IMR-90 (cell line): ENCODE data around the gene COL5A1. TPM values are rescaled to one million over a fixed set of nuclear protein-coding genes. Genes with fewer than 3 reads are reported as not detected.

Source experiments
- ATAC-seq: fragments of 200-7000 bp; cut with Tn5 transposase; 2 replicates; pipeline ENCODE4 v1.9.1; 2020; ENCODE audit warnings: low read depth, mild to moderate bottlenecking, moderate library complexity
- BruUV-seq: library from RNA; stranded (reverse); fragments of 400-500 nt; replicated peaks from 2 replicates; lab custom pipeline; 2021; lab: Mats Ljungman, UMichigan
- CTCF ChIA-PET: fragments of 300-600 bp; formaldehyde crosslinking; extraction: SDS; loops from one replicate; lab custom pipeline; 2021; ENCODE audit warnings: antibody characterized with exemption; lab: Yijun Ruan, JAX
- POLR2A ChIA-PET: fragments of 300-600 bp; sonication (Branson Sonifier 250); formaldehyde crosslinking; loops from one replicate; lab custom pipeline; 2022; ENCODE audit warnings: antibody characterized with exemption; ENCODE audit not compliant: unreplicated experiment; lab: Charles Lee
- DNase-seq: peaks from one replicate; pipeline ENCODE4 v3.0.0; 2013
- H2AFZ ChIP-seq: replicated peaks from 2 replicates; pipeline ENCODE3; 2013; ENCODE audit warnings: low read length, mild to moderate bottlenecking; ENCODE audit not compliant: poor library complexity
- H2AK5ac ChIP-seq: 2 replicates; pipeline ENCODE4 v1.6.1; 2013; ENCODE audit warnings: low read depth, low read length, inconsistent platforms
- H2AK9ac ChIP-seq: replicated peaks from 2 replicates; pipeline ENCODE3; 2013; ENCODE audit warnings: mild to moderate bottlenecking, low read depth, low read length, moderate library complexity; ENCODE audit not compliant: poor library complexity
- H2BK120ac ChIP-seq: 2 replicates; pipeline ENCODE4 v1.6.1; 2013; ENCODE audit warnings: low read depth, low read length, inconsistent platforms
- H2BK15ac ChIP-seq: 3 replicates; pipeline ENCODE4 v1.6.1; 2013; ENCODE audit warnings: low read depth, low read length, inconsistent platforms
- H2BK20ac ChIP-seq: 2 replicates; pipeline ENCODE4 v1.6.1; 2013; ENCODE audit warnings: low read depth, mild to moderate bottlenecking, inconsistent platforms, low read length, moderate library complexity
- H2BK5ac ChIP-seq: 2 replicates; pipeline ENCODE4 v1.6.1; 2013; ENCODE audit warnings: mild to moderate bottlenecking, low read depth, low read length, inconsistent platforms; ENCODE audit not compliant: poor library complexity, severe bottlenecking
- H3K14ac ChIP-seq: replicated peaks from 2 replicates; pipeline ENCODE4 v1.6.1; 2013; ENCODE audit warnings: low read depth, low read length, inconsistent platforms
- H3K18ac ChIP-seq: 2 replicates; pipeline ENCODE4 v1.6.1; 2013; ENCODE audit warnings: low read depth, low read length, control low read depth
- H3K23ac ChIP-seq: 2 replicates; pipeline ENCODE4 v1.6.1; 2013; ENCODE audit warnings: low read depth, low read length, inconsistent platforms
- H3K27ac ChIP-seq: 2 replicates; pipeline ENCODE4 v1.5.1; 2013; ENCODE audit warnings: mild to moderate bottlenecking, control low read depth, low read length; ENCODE audit not compliant: insufficient read depth
- H3K27me3 ChIP-seq: 2 replicates; pipeline ENCODE4 v1.6.1; 2013; ENCODE audit warnings: low read length; ENCODE audit not compliant: control insufficient read depth, insufficient read depth
- H3K36me3 ChIP-seq: 2 replicates; pipeline ENCODE4 v1.6.1; 2013; ENCODE audit warnings: low read length, mixed read lengths; ENCODE audit not compliant: control insufficient read depth, insufficient read depth
- H3K4ac ChIP-seq: 2 replicates; pipeline ENCODE4 v1.6.1; 2013; ENCODE audit warnings: low read depth, low read length, inconsistent platforms
- H3K4me1 ChIP-seq: 2 replicates; pipeline ENCODE4 v1.6.1; 2013; ENCODE audit warnings: low read length, mixed read lengths; ENCODE audit not compliant: control insufficient read depth, insufficient read depth
- H3K4me2 ChIP-seq: 2 replicates; pipeline ENCODE4 v1.6.1; 2013; ENCODE audit warnings: low read depth, mild to moderate bottlenecking, control low read depth, low read length, moderate library complexity
- H3K4me3 ChIP-seq: 2 replicates; pipeline ENCODE4 v1.5.1; 2013; ENCODE audit warnings: low read depth, mild to moderate bottlenecking, control low read depth, low read length, moderate library complexity; ENCODE audit not compliant: insufficient read depth
- H3K56ac ChIP-seq: 2 replicates; pipeline ENCODE4 v1.6.1; 2013; ENCODE audit warnings: low read length, inconsistent platforms; ENCODE audit not compliant: insufficient read depth; ENCODE audit errors: extremely low read depth
- H3K79me1 ChIP-seq, 2 experiments: 2 replicates each; pipeline ENCODE4 v1.6.1; 2013; ENCODE audit warnings: low read length in 2 of 2, inconsistent platforms in 1 of 2, low read depth in 1 of 2
- H3K9ac ChIP-seq: 2 replicates; pipeline ENCODE4 v1.6.1; 2013; ENCODE audit warnings: low read depth, low read length, control low read depth
- H3K9me1 ChIP-seq: 2 replicates; pipeline ENCODE4 v1.6.1; 2013; ENCODE audit warnings: low read length, inconsistent platforms; ENCODE audit not compliant: insufficient read depth
- H3K9me3 ChIP-seq: 2 replicates; pipeline ENCODE4 v1.6.1; 2013; ENCODE audit warnings: low read length; ENCODE audit not compliant: control insufficient read depth, insufficient read depth
- H4K20me1 ChIP-seq: 2 replicates; pipeline ENCODE4 v1.6.1; 2013; ENCODE audit warnings: low read length, inconsistent platforms; ENCODE audit not compliant: insufficient read depth
- H4K5ac ChIP-seq: 2 replicates; pipeline ENCODE4 v1.6.1; 2013; ENCODE audit warnings: mild to moderate bottlenecking, low read depth, low read length, control low read depth
- H4K8ac ChIP-seq, 2 experiments: 2 replicates each; pipeline ENCODE4 v1.6.1; 2013; ENCODE audit warnings: low read depth in 2 of 2, low read length in 2 of 2, control low read depth in 1 of 2, inconsistent platforms in 1 of 2
- H4K91ac ChIP-seq: 2 replicates; pipeline ENCODE4 v1.6.1; 2013; ENCODE audit warnings: low read depth, low read length, inconsistent platforms; ENCODE audit not compliant: insufficient read depth
- BHLHE40 ChIP-seq: fragments of 150-350 bp; IDR thresholded peaks from 2 replicates; pipeline ENCODE4 v1.6.1; 2016; ENCODE audit warnings: mild to moderate bottlenecking, low read depth, low read length
- CEBPB ChIP-seq: IDR thresholded peaks from 2 replicates; pipeline ENCODE4 v1.6.1; 2012; ENCODE audit warnings: low read depth, low read length, improper control_type of control experiment
- CHD1 ChIP-seq: IDR thresholded peaks from 2 replicates; pipeline ENCODE4 v1.6.1; 2012; ENCODE audit warnings: low read depth, low read length, improper control_type of control experiment
- FOS ChIP-seq: fragments of 150-350 bp; IDR thresholded peaks from 2 replicates; pipeline ENCODE4 v1.6.1; 2016; ENCODE audit warnings: low read depth, low read length
- MAFK ChIP-seq: IDR thresholded peaks from 2 replicates; pipeline ENCODE4 v1.6.1; 2012; ENCODE audit warnings: low read depth, low read length, improper control_type of control experiment
- MAZ ChIP-seq: IDR thresholded peaks from 2 replicates; pipeline ENCODE4 v1.6.1; 2012; ENCODE audit warnings: low read depth, mild to moderate bottlenecking, low read length, improper control_type of control experiment, moderate library complexity, borderline replicate concordance
- MXI1 ChIP-seq: IDR thresholded peaks from 2 replicates; pipeline ENCODE4 v1.6.1; 2012; ENCODE audit warnings: low read depth, mild to moderate bottlenecking, low read length, moderate library complexity, borderline replicate concordance
- NFE2L2 ChIP-seq: fragments of 150-350 bp; IDR thresholded peaks from 2 replicates; pipeline ENCODE4 v1.6.1; 2016; ENCODE audit warnings: low read depth, mild to moderate bottlenecking, low read length
- POLR2A ChIP-seq: IDR thresholded peaks from 2 replicates; pipeline ENCODE4 v1.6.1; 2012; ENCODE audit warnings: mild to moderate bottlenecking, low read depth, low read length
- RAD21 ChIP-seq: IDR thresholded peaks from 2 replicates; pipeline ENCODE4 v1.6.1; 2012; ENCODE audit warnings: low read length, improper control_type of control experiment
- RCOR1 ChIP-seq: IDR thresholded peaks from 2 replicates; pipeline ENCODE4 v1.6.1; 2012; ENCODE audit warnings: mild to moderate bottlenecking, low read length, improper control_type of control experiment; ENCODE audit not compliant: insufficient replicate concordance
- RFX5 ChIP-seq: IDR thresholded peaks from 2 replicates; pipeline ENCODE4 v1.8.0; 2012; ENCODE audit warnings: low read depth, mild to moderate bottlenecking, low read length, moderate library complexity
- SMC3 ChIP-seq: fragments of 150-350 bp; IDR thresholded peaks from 2 replicates; pipeline ENCODE4 v1.6.1; 2016; ENCODE audit warnings: low read depth, mild to moderate bottlenecking, antibody characterized with exemption, low read length, moderate library complexity
- WGBS, 2 experiments: methylation state at CpG; one replicate each; pipeline versions ENCODE4 v1.1.5 to v1.1.7; 2013; ENCODE audit warnings: missing lambda C conversion rate in 2 of 2; ENCODE audit not compliant: insufficient read length in 1 of 2; ENCODE audit errors: extremely low coverage in 2 of 2; 5-methylcytosine and 5-hydroxymethylcytosine counted together
- dilution Hi-C: fragments of 300-500 bp; cut with HindIII; formaldehyde crosslinking; loops from one replicate; pipeline ENCODE4 v1.14.3; 2018; ENCODE audit warnings: low sequenced_read_pairs; ENCODE audit not compliant: unreplicated experiment
- in situ Hi-C: fragments of 300-500 bp; cut with MboI; formaldehyde crosslinking; loops from 3 replicates; pipeline ENCODE4 v1.14.3; 2019; ENCODE audit warnings: low sequenced_read_pairs, inconsistent platforms, mixed read lengths
- intact Hi-C: fragments of 100-400 bp; cut with micrococcal nuclease; formaldehyde crosslinking; loops from 2 replicates; pipeline ENCODE4 v1.10.0; 2022
- polyA plus RNA-seq, 3 experiments: library from polyadenylated mRNA; depleted of rRNA; stranded (reverse); fragments of >200 nt; gene quantifications; 2 replicates each; pipeline ENCODE4 v1.2.3, GENCODE V29; 2012; ENCODE audit warnings: low replicate concordance in 1 of 3
- total RNA-seq: library from RNA; depleted of rRNA; stranded (reverse); fragments of >200 nt; gene quantifications from 2 replicates; pipeline ENCODE4 v1.2.3, GENCODE V29; 2012
- TF ChIP-seq, protein P1 (sequence below): fragments of 150-350 bp; IDR thresholded peaks from 2 replicates; pipeline ENCODE4 v1.6.1; 2016; ENCODE audit warnings: low read depth, mild to moderate bottlenecking, low read length, moderate library complexity, borderline replicate concordance
- TF ChIP-seq, protein P2 (sequence below): fragments of 150-350 bp; IDR thresholded peaks from 2 replicates; pipeline ENCODE4 v1.6.1; 2017; ENCODE audit warnings: mild to moderate bottlenecking, antibody characterized with exemption, low read length, low read depth
- TF ChIP-seq, protein P3 (sequence below): conservative IDR thresholded peaks from 2 replicates; pipeline ENCODE4 v1.5.1; 2012; ENCODE audit warnings: mild to moderate bottlenecking, low read depth, low read length, improper control_type of control experiment

The COL5A1 gene
- total and polyA plus RNA-seq, 2 of the 4 experiments (the other 2 are of a cell fraction), result 19.2 to 173 TPM

- CTCF ChIA-PET, result no interaction called here
- H4K5ac ChIP-seq, result no peak overlapping the region
- H3K14ac ChIP-seq, result no peak overlapping the region
- H3K18ac ChIP-seq, result no peak overlapping the region
- no peak overlapping the region for H2AK9ac ChIP-seq
- no peak overlapping the region for H4K8ac ChIP-seq
- H2AK5ac ChIP-seq, result no peak overlapping the region
- H3K36me3 ChIP-seq, result peaks cover 47% of the 10 kb centered on the region
- H3K9me1 ChIP-seq, result peaks cover 16% of the 10 kb centered on the region; the same call in 1 of the 2 replicates
- no TSS peak for BruUV-seq
- H4K20me1 ChIP-seq, result peaks cover 96% of the 10 kb centered on the region
- no peak overlapping the region for H2BK5ac ChIP-seq
- H3K79me1 ChIP-seq, result peaks cover 33 to 92% of the 10 kb centered on the region in 2 experiments
- H4K91ac ChIP-seq, result no peak overlapping the region
- no peak overlapping the region for H2BK120ac ChIP-seq
- peaks cover 12% of the 10 kb centered on the region for H3K4me1 ChIP-seq
- TF ChIP-seq CEBPB, result no peak
- TF ChIP-seq, protein P1, sequence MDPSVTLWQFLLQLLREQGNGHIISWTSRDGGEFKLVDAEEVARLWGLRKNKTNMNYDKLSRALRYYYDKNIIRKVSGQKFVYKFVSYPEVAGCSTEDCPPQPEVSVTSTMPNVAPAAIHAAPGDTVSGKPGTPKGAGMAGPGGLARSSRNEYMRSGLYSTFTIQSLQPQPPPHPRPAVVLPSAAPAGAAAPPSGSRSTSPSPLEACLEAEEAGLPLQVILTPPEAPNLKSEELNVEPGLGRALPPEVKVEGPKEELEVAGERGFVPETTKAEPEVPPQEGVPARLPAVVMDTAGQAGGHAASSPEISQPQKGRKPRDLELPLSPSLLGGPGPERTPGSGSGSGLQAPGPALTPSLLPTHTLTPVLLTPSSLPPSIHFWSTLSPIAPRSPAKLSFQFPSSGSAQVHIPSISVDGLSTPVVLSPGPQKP, result no peak
- TF ChIP-seq MXI1, result no peak
- TF ChIP-seq BHLHE40, result no peak
- TF ChIP-seq SMC3, result no peak
- TF ChIP-seq CHD1, result no peak
- TF ChIP-seq MAZ, result no peak
- no peak for TF ChIP-seq NFE2L2
- TF ChIP-seq, protein P2, sequence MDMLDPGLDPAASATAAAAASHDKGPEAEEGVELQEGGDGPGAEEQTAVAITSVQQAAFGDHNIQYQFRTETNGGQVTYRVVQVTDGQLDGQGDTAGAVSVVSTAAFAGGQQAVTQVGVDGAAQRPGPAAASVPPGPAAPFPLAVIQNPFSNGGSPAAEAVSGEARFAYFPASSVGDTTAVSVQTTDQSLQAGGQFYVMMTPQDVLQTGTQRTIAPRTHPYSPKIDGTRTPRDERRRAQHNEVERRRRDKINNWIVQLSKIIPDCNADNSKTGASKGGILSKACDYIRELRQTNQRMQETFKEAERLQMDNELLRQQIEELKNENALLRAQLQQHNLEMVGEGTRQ, result no peak
- TF ChIP-seq RFX5, result no peak
- TF ChIP-seq FOS, result no peak
- TF ChIP-seq MAFK, result no peak
- TF ChIP-seq POLR2A, result no peak
- TF ChIP-seq RAD21, result no peak
- TF ChIP-seq, protein P3, sequence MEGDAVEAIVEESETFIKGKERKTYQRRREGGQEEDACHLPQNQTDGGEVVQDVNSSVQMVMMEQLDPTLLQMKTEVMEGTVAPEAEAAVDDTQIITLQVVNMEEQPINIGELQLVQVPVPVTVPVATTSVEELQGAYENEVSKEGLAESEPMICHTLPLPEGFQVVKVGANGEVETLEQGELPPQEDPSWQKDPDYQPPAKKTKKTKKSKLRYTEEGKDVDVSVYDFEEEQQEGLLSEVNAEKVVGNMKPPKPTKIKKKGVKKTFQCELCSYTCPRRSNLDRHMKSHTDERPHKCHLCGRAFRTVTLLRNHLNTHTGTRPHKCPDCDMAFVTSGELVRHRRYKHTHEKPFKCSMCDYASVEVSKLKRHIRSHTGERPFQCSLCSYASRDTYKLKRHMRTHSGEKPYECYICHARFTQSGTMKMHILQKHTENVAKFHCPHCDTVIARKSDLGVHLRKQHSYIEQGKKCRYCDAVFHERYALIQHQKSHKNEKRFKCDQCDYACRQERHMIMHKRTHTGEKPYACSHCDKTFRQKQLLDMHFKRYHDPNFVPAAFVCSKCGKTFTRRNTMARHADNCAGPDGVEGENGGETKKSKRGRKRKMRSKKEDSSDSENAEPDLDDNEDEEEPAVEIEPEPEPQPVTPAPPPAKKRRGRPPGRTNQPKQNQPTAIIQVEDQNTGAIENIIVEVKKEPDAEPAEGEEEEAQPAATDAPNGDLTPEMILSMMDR, result no peak
- TF ChIP-seq RCOR1, result no peak
- POLR2A ChIA-PET, result no interaction called here
- no peak overlapping the region for H2BK15ac ChIP-seq
- H3K56ac ChIP-seq, result no peak overlapping the region
- H3K9ac ChIP-seq, result no peak overlapping the region
- WGBS, 2 experiments, result 83% methylated on average over 2 of the region's 12 CpGs; no CpG with 5 or more reads in 1 of the 2 experiments
- intact Hi-C loops, result no loop called here
- DNase-seq (no peak), ATAC-seq (no peak)
- no peak overlapping the region for H2AFZ ChIP-seq
- no peak overlapping the region for H3K4me2 ChIP-seq
- H3K27ac ChIP-seq, result no peak overlapping the region
- dilution Hi-C loops, result no loop called here
- no peaks in the 10 kb centered on the region for H3K9me3 ChIP-seq
- in situ Hi-C loops, result no loop called here
- no peak overlapping the region for H3K4ac ChIP-seq
- no peak overlapping the region for H3K23ac ChIP-seq
- H3K4me3 ChIP-seq, result no peak overlapping the region
- H2BK20ac ChIP-seq, result no peak overlapping the region
- H3K27me3 ChIP-seq, result no peaks in the 10 kb centered on the region
Observed at GRCh38 chr9:134694714-134695113, 53.1 kb downstream of the COL5A1 start.
